ENCODE measurements around the gene ACOT2.
"Not testable (repeated sequence)": the region's sequence is repeated elsewhere in the genome, so short reads cannot be mapped to it uniquely, and the experiment has no call there.

The ACOT2 gene
- long read RNA-seq: 0 reads

- H3K27me3 ChIP-seq (ENCODE audit: insufficient read depth, poor library complexity, severe bottlenecking); H3K27ac ChIP-seq (replicated peaks); DNase-seq (ENCODE audit: low read depth in 1 of 2, low spot score in 1 of 2): not testable (repeated sequence)
- peak within 1 kb of the TSS; percentile 29 for H3K4me3 ChIP-seq (replicated peaks; ENCODE audit: insufficient read depth, low read length)
Measured at GRCh38 chr14:73569185-73569958, at the start of gene ACOT2. Gene ACOT2 (plus strand): TSS chr14:73569213. CDS start chr14:73569241, 28 bp downstream.

GRCh38 chr14:73521229-73521628 is 47.8 kb upstream of the ACOT2 start:
- no peak for DNase-seq (ENCODE audit: low read depth in 1 of 2, low spot score in 1 of 2)
- Histone ChIP-seq H3K27ac (replicated peaks) (no peak overlapping the region), H3K27me3 (ENCODE audit: insufficient read depth, poor library complexity, severe bottlenecking) (no peaks in the 10 kb centered on the region), H3K4me3 (replicated peaks; ENCODE audit: insufficient read depth, low read length) (no peak overlapping the region)
- no peak for TF ChIP-seq REST (IDR thresholded peaks at IDR 0.05; ENCODE audit: insufficient replicate concordance, low read depth)
- TF ChIP-seq GABPA (IDR thresholded peaks at IDR 0.05; ENCODE audit: low read depth): no peak
- no peak for TF ChIP-seq CTCF (IDR thresholded peaks at IDR 0.05; ENCODE audit: insufficient read depth, low read length)

GRCh38 chr14:73524493-73524892 is 44.5 kb upstream of the ACOT2 start:
- Histone ChIP-seq H3K4me3 (replicated peaks; ENCODE audit: insufficient read depth, low read length) (no peak overlapping the region), H3K27ac (replicated peaks) (no peak overlapping the region), H3K27me3 (ENCODE audit: insufficient read depth, poor library complexity, severe bottlenecking) (no peaks in the 10 kb centered on the region)
- no peak for TF ChIP-seq POLR2AphosphoS5 (IDR thresholded peaks at IDR 0.05; ENCODE audit: low read depth)
- no peak for TF ChIP-seq GABPA (IDR thresholded peaks at IDR 0.05; ENCODE audit: low read depth)
- no peak for TF ChIP-seq SPI1 (IDR thresholded peaks at IDR 0.05; ENCODE audit: borderline replicate concordance, low read depth)
- no peak for TF ChIP-seq CTCF (IDR thresholded peaks at IDR 0.05; ENCODE audit: insufficient read depth, low read length)
- TF ChIP-seq REST (IDR thresholded peaks at IDR 0.05; ENCODE audit: insufficient replicate concordance, low read depth): no peak
- DNase-seq (ENCODE audit: low read depth in 1 of 2, low spot score in 1 of 2): no peak

- H3K4me3 ChIP-seq (replicated peaks; ENCODE audit: insufficient read depth, low read length): no peak overlapping the region
- H3K27me3 ChIP-seq (ENCODE audit: insufficient read depth, poor library complexity, severe bottlenecking): no peaks in the 10 kb centered on the region
- no peak for DNase-seq (ENCODE audit: low read depth in 1 of 2, low spot score in 1 of 2)
- no peak overlapping the region for H3K27ac ChIP-seq (replicated peaks)
- TF ChIP-seq REST (IDR thresholded peaks at IDR 0.05; ENCODE audit: insufficient replicate concordance, low read depth) (no peak), POLR2AphosphoS5 (IDR thresholded peaks at IDR 0.05; ENCODE audit: low read depth) (no peak), GABPA (IDR thresholded peaks at IDR 0.05; ENCODE audit: low read depth) (no peak), SPI1 (IDR thresholded peaks at IDR 0.05; ENCODE audit: borderline replicate concordance, low read depth) (no peak)
Measured at GRCh38 chr14:73526036-73526984, 42.7 kb upstream of the ACOT2 start.

- not testable (repeated sequence) for H3K27ac ChIP-seq (replicated peaks); H3K27me3 ChIP-seq (ENCODE audit: insufficient read depth, poor library complexity, severe bottlenecking); H3K4me3 ChIP-seq (replicated peaks; ENCODE audit: insufficient read depth, low read length); DNase-seq (ENCODE audit: low read depth in 1 of 2, low spot score in 1 of 2)
Measured at GRCh38 chr14:73529356-73529755, 39.7 kb upstream of the ACOT2 start.

GRCh38 chr14:73531971-73532370 is 37.0 kb upstream of the ACOT2 start:
- H3K4me3 ChIP-seq (replicated peaks; ENCODE audit: insufficient read depth, low read length); H3K27ac ChIP-seq (replicated peaks); DNase-seq (ENCODE audit: low read depth in 1 of 2, low spot score in 1 of 2); H3K27me3 ChIP-seq (ENCODE audit: insufficient read depth, poor library complexity, severe bottlenecking): not testable (repeated sequence)
